ENCODE results near the gene HSBP1L1.
"Not testable (repeated sequence)": the region's sequence is repeated elsewhere in the genome, so short reads cannot be mapped to it uniquely, and the experiment has no call there.

The HSBP1L1 gene

GRCh38 chr18:79945118-79946042 lies 19.1 kb upstream of the HSBP1L1 start:
- no peak for DNase-seq (ENCODE audit: low read depth)

- DNase-seq (ENCODE audit: low read depth), result no peak
Observed at GRCh38 chr18:79947054-79947755, 17.2 kb upstream of the HSBP1L1 start.

- no peak for DNase-seq (ENCODE audit: low read depth)
Observed at GRCh38 chr18:79947881-79948610, 16.4 kb upstream of the HSBP1L1 start.

- DNase-seq (ENCODE audit: low read depth), result no peak
Observed at GRCh38 chr18:79948719-79949411, 15.6 kb upstream of the HSBP1L1 start.

- DNase-seq (ENCODE audit: low read depth), result no peak
Observed at GRCh38 chr18:79949697-79950487, 14.6 kb upstream of the HSBP1L1 start.

GRCh38 chr18:79950515-79951341 lies 13.7 kb upstream of the HSBP1L1 start:
- DNase-seq (ENCODE audit: low read depth), result no peak

- DNase-seq (ENCODE audit: low read depth), result no peak
Observed at GRCh38 chr18:79951545-79952455, 12.6 kb upstream of the HSBP1L1 start, which contains the start of gene SLC66A2. Gene SLC66A2 (minus strand): TSS chr18:79951653. CDS start chr18:79950926, 727 bp downstream.

GRCh38 chr18:79952456-79952995 lies 11.9 kb upstream of the HSBP1L1 start:
- DNase-seq (ENCODE audit: low read depth), result no peak

GRCh38 chr18:79952996-79953559 lies 11.4 kb upstream of the HSBP1L1 start:
- DNase-seq (ENCODE audit: low read depth), result no peak

- no peak for DNase-seq (ENCODE audit: low read depth)
Observed at GRCh38 chr18:79953971-79954651, 10.3 kb upstream of the HSBP1L1 start.

GRCh38 chr18:79954791-79955190 lies 9.7 kb upstream of the HSBP1L1 start:
- DNase-seq (ENCODE audit: low read depth), result no peak

GRCh38 chr18:79955302-79956075 lies 9.0 kb upstream of the HSBP1L1 start:
- DNase-seq (ENCODE audit: low read depth), result no peak

- DNase-seq (ENCODE audit: low read depth), result no peak
Observed at GRCh38 chr18:79956276-79956675, 8.2 kb upstream of the HSBP1L1 start.

GRCh38 chr18:79958981-79959380 lies 5.5 kb upstream of the HSBP1L1 start:
- DNase-seq (ENCODE audit: low read depth), result no peak

- not testable (repeated sequence) for DNase-seq (ENCODE audit: low read depth)
Observed at GRCh38 chr18:79960161-79960801, 4.2 kb upstream of the HSBP1L1 start.

GRCh38 chr18:79960921-79961526 lies 3.4 kb upstream of the HSBP1L1 start:
- DNase-seq (ENCODE audit: low read depth), result no peak
